Measurements from ENCODE around the gene CREBZF. TPM values are rescaled to one million over a fixed set of nuclear protein-coding genes. Genes with fewer than 3 reads are reported as not detected.
A peak's percentile ranks its signal among the peaks of the same experiment; 100 is the strongest.

The CREBZF gene
- total and polyA plus RNA-seq, 9 of the 15 experiments (the other 6 are each of a cell fraction or from before 2014, with no cell fraction given), result 7.2 to 70.2 (median 40.5) TPM

DNA sequence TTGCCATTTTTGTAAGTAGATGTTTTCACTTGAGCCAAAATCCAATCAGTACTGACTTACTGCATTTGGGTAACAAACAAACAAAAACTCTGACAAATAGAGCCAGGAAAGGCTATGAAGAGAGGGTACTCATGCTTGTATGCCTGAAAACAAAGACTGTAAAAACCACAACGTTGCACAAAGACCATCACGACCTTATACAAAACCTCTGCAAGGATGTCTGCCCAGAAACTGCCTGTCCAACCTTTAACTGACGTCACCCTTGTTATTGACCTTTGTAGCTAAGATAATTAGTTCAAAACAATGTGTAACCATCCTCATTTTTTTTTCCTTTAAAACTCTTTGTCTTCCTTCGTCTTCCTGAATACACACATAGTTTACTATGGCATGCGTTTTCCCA, 804 bp upstream of the CREBZF start (continued):
- TF ChIP-seq, protein P1, sequence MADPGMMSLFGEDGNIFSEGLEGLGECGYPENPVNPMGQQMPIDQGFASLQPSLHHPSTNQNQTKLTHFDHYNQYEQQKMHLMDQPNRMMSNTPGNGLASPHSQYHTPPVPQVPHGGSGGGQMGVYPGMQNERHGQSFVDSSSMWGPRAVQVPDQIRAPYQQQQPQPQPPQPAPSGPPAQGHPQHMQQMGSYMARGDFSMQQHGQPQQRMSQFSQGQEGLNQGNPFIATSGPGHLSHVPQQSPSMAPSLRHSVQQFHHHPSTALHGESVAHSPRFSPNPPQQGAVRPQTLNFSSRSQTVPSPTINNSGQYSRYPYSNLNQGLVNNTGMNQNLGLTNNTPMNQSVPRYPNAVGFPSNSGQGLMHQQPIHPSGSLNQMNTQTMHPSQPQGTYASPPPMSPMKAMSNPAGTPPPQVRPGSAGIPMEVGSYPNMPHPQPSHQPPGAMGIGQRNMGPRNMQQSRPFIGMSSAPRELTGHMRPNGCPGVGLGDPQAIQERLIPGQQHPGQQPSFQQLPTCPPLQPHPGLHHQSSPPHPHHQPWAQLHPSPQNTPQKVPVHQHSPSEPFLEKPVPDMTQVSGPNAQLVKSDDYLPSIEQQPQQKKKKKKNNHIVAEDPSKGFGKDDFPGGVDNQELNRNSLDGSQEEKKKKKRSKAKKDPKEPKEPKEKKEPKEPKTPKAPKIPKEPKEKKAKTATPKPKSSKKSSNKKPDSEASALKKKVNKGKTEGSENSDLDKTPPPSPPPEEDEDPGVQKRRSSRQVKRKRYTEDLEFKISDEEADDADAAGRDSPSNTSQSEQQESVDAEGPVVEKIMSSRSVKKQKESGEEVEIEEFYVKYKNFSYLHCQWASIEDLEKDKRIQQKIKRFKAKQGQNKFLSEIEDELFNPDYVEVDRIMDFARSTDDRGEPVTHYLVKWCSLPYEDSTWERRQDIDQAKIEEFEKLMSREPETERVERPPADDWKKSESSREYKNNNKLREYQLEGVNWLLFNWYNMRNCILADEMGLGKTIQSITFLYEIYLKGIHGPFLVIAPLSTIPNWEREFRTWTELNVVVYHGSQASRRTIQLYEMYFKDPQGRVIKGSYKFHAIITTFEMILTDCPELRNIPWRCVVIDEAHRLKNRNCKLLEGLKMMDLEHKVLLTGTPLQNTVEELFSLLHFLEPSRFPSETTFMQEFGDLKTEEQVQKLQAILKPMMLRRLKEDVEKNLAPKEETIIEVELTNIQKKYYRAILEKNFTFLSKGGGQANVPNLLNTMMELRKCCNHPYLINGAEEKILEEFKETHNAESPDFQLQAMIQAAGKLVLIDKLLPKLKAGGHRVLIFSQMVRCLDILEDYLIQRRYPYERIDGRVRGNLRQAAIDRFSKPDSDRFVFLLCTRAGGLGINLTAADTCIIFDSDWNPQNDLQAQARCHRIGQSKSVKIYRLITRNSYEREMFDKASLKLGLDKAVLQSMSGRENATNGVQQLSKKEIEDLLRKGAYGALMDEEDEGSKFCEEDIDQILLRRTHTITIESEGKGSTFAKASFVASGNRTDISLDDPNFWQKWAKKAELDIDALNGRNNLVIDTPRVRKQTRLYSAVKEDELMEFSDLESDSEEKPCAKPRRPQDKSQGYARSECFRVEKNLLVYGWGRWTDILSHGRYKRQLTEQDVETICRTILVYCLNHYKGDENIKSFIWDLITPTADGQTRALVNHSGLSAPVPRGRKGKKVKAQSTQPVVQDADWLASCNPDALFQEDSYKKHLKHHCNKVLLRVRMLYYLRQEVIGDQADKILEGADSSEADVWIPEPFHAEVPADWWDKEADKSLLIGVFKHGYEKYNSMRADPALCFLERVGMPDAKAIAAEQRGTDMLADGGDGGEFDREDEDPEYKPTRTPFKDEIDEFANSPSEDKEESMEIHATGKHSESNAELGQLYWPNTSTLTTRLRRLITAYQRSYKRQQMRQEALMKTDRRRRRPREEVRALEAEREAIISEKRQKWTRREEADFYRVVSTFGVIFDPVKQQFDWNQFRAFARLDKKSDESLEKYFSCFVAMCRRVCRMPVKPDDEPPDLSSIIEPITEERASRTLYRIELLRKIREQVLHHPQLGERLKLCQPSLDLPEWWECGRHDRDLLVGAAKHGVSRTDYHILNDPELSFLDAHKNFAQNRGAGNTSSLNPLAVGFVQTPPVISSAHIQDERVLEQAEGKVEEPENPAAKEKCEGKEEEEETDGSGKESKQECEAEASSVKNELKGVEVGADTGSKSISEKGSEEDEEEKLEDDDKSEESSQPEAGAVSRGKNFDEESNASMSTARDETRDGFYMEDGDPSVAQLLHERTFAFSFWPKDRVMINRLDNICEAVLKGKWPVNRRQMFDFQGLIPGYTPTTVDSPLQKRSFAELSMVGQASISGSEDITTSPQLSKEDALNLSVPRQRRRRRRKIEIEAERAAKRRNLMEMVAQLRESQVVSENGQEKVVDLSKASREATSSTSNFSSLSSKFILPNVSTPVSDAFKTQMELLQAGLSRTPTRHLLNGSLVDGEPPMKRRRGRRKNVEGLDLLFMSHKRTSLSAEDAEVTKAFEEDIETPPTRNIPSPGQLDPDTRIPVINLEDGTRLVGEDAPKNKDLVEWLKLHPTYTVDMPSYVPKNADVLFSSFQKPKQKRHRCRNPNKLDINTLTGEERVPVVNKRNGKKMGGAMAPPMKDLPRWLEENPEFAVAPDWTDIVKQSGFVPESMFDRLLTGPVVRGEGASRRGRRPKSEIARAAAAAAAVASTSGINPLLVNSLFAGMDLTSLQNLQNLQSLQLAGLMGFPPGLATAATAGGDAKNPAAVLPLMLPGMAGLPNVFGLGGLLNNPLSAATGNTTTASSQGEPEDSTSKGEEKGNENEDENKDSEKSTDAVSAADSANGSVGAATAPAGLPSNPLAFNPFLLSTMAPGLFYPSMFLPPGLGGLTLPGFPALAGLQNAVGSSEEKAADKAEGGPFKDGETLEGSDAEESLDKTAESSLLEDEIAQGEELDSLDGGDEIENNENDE (IDR thresholded peaks at IDR 0.05; ENCODE audit: low read depth, low read length), result no peak
- no peak for TF ChIP-seq ZNF311 (CRISPR knock-in tag; IDR thresholded peaks at IDR 0.05)
- TF ChIP-seq ATF3 (IDR thresholded peaks at IDR 0.05), result peak; percentile 35; the same call in 1 of the 2 replicates
- TF ChIP-seq ATF3 (CRISPR knock-in tag; conservative IDR thresholded peaks at IDR 0.05), result no peak
- no peak for TF ChIP-seq NEUROD1 (IDR thresholded peaks at IDR 0.05; ENCODE audit: borderline replicate concordance, low read depth, low read length, partially characterized antibody)
- TF ChIP-seq RHOXF2B (CRISPR knock-in tag; conservative IDR thresholded peaks at IDR 0.05), result no peak

All from K562 (cell line).